ENCODE results near the gene LRP3. TPM values are rescaled to one million over a fixed set of nuclear protein-coding genes. Genes with fewer than 3 reads are reported as not detected.
"Not testable (repeated sequence)": the region's sequence is repeated elsewhere in the genome, so short reads cannot be mapped to it uniquely, and the experiment has no call there.

LRP3 gene
- total RNA-seq, 1 donor from 2014 or later: 34.2 TPM

DNA sequence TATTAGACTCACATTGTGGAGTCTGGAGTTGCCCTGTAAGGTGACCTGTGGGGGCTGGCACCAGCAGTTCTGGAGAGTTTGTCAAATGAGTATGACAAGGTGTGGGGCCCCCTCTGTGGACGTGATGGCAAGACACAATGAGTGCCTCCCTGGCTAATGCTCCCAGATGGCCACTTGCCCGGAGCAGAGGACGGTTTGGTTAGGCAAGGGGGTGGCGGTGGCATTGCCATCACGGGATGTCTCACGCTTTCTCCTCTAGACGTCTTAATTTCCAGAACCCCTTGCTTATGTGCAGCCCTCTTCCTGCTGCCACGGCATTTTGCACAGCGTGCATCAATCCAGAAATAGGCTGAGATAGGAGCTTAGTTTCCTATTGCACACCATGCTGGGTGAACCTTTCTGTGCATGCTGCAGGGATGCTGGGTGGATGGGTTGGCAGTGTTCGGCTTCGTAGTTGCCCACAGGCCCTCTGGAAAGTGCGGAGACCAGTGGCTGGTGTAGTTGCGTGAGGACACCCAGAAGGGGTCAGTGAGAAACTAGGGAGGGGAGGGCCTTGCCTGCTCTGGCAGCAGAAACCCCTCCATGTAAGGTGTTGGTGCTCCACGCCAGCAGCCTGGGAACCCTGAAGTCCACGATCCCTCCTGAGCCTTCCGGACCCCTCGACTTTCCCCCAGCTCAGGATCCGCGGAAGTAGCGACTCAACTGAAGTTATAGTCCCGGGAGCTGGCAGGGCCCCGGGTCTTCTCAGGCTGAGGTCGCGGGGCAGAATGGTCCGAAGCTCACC lies 18.1 kb upstream of the LRP3 start:
- DNase-seq (ENCODE audit: low read depth): peak; percentile 6

GRCh38 chr19:33176670-33177416 lies 17.3 kb upstream of the LRP3 start:
- DNase-seq (ENCODE audit: low read depth): peak; percentile 99

DNA sequence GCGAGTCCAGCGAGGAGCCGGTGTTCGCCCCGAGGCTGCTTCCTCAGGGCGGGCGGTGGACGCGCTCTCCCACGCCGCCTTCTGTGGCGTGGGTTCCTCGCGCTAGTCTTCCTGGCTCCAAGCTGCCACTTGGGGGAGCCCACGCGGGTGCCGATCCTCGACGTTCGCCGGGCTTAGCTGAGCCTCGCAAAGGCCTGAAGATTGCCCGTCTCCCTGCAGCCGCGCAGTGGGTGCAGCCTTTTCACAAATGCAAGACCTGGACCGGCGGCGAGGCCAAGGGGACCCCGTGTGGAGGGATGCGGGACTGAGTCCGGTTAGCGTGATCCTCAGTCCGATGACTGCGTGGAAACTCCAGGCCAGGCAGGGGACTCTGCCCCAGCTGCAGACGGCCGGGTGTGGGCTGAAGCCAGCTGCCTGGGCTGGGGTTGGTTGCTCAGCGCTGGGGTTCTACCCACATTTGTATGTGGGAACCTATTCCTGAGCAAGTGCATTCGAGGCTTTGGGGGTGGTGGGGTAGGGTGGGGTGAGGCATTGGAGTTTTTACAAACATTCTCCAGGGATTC lies 16.6 kb upstream of the LRP3 start:
- DNase-seq (ENCODE audit: low read depth): no peak

DNA sequence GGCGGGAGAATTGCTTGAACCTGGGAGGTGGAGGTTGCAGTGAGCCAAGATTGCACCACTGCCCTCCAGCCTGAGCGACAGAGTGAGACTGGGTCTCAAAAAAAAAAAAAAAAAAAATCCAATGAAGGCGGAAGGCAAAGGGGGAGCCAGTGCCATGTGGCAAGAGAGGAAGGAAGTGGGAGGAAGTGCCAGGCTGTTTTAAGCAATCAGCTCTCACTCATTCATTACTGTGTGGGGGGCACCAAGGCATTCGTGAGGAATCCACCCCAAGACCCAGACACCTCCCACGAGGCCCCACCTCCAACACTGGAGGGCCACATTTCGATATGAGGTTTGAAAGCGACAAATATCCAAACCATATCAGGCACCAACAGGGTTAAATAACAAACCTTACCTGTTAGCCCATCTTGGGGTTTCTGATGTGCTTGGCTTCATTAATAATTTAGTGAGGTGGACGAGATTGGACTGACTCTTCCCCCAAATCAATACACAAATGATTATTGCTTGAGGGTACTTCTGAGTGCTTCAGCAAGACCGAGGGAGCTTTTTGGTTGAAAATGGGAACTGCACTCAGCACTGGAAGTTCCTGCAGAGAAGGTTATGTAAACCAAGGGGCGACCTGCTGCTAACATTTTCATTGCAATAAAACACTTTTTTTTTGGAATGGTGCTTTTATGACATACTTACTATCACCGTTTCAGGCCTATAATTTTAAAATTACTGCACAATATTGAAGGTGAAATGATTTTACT lies 7.5 kb upstream of the LRP3 start:
- no peak for DNase-seq (ENCODE audit: low read depth)

DNA sequence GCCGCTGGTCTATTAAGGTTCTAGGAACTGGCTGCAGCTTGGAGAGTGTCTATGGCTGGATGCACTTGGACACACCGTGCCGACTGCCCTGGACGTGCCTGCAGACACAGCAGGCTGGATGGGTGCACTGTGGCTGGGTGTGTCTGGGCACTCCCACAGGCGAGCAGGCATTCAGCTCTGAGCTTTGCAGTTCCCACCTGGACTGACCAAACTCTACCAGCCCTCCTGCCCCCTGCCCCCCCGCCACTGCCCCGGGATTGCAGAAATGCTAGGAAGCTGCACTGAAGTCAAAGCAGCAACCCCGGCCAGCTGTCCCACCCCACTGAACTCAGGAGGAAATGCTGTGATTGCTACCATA lies 7.0 kb upstream of the LRP3 start:
- no peak for DNase-seq (ENCODE audit: low read depth)

- DNase-seq (ENCODE audit: low read depth): no peak
These were observed 4.7 kb upstream of the LRP3 start for GRCh38 chr19:33189453-33189852.

DNA sequence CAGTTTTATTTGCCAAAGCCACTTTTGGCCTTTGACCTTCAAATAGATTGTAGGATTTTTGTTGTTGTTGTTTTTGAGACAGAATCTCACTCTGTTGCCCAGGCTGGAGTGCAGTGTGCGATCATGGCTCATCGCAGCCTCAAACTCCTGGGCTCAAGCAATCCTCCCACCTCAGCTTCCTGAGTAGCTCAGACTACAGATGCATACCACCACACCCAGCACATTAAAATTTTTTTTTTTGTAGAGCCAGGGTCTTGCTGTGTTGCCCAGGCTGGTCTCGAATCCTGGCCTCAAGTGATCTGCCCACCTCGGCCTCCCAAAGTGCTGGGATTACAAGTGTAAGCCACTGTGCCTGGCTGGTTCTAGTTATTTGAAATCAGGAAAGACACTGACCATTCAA lies 3.0 kb upstream of the LRP3 start:
- DNase-seq (ENCODE audit: low read depth): not testable (repeated sequence)

GRCh38 chr19:33191501-33191900 lies 2.6 kb upstream of the LRP3 start:
- DNase-seq (ENCODE audit: low read depth): no peak

GRCh38 chr19:33192010-33192409 lies 2.1 kb upstream of the LRP3 start:
- no peak for DNase-seq (ENCODE audit: low read depth)

GRCh38 chr19:33193269-33193864 lies 763 bp upstream of the LRP3 start:
- no peak for DNase-seq (ENCODE audit: low read depth)

- peak; percentile 18 for DNase-seq (ENCODE audit: low read depth)
These were observed 379 bp downstream of the LRP3 start for GRCh38 chr19:33194532-33194885.

GRCh38 chr19:33194886-33195644 lies 935 bp downstream of the LRP3 start:
- DNase-seq (ENCODE audit: low read depth): peak; percentile 59

GRCh38 chr19:33195645-33196347 lies 1.7 kb downstream of the LRP3 start:
- DNase-seq (ENCODE audit: low read depth): no peak

GRCh38 chr19:33196446-33197193 lies 2.5 kb downstream of the LRP3 start:
- no peak for DNase-seq (ENCODE audit: low read depth)

DNA sequence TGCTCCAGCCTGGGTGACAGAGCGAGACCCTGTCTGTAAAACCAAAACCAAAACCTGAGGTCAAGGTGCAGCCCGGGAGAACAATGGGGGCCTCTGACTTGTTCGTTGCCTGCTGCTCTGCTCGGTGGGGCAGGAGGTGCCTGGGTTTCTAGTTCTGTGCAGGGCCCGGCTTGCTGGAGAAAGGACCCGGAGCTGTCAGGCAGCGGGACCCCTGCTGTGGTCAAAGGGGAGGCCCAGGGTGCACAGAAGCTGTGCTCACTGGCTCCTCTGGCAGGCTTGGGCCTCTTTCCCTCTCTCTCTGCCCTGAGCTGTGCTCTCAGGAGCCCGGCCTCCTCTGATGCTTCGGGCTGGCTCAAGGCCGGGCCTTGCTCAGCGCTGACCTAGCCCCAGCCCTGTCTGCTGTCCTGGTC lies 3.5 kb downstream of the LRP3 start:
- DNase-seq (ENCODE audit: low read depth): no peak

GRCh38 chr19:33198169-33198568 lies 4.0 kb downstream of the LRP3 start:
- no peak for DNase-seq (ENCODE audit: low read depth)

- no peak for DNase-seq (ENCODE audit: low read depth)
These were observed 5.5 kb downstream of the LRP3 start for GRCh38 chr19:33199441-33200265.

GRCh38 chr19:33201473-33201872 lies 7.3 kb downstream of the LRP3 start:
- no peak for DNase-seq (ENCODE audit: low read depth)

Measured in myocyte (in vitro differentiated cells).